Brain microvascular endothelial cell (primary cell): ENCODE data around the gene CANT1.

ENCODE experiments used
- DNase-seq: peaks from one replicate; pipeline ENCODE4 v3.0.0-alpha.2; 2020
- H3K27ac ChIP-seq: fragments of 250-450 bp; sonication (Bioruptor Pico); 2 replicates; pipeline ENCODE4 v1.5.1; 2020; ENCODE audit warnings: mild to moderate bottlenecking, moderate library complexity
- H3K27me3 ChIP-seq: fragments of 250-450 bp; sonication (Bioruptor Pico); replicated peaks from 2 replicates; pipeline ENCODE4 v1.5.1; 2020; ENCODE audit warnings: mild to moderate bottlenecking
- H3K36me3 ChIP-seq: fragments of 250-450 bp; sonication (Bioruptor Pico); replicated peaks from 2 replicates; pipeline ENCODE4 v1.5.1; 2020; ENCODE audit warnings: mild to moderate bottlenecking
- H3K4me3 ChIP-seq: 2 replicates; pipeline ENCODE4 v1.5.1; 2011; ENCODE audit warnings: low read depth, mild to moderate bottlenecking, control low read depth, low read length, moderate library complexity
- in situ Hi-C: cut with HindIII; loops from 2 replicates; pipeline ENCODE4 v1.10.0; 2017; ENCODE audit warnings: low sequenced_read_pairs, low pct_ligation_motif_present
- TF ChIP-seq, protein P1 (sequence below): IDR thresholded peaks from 2 replicates; pipeline ENCODE4 v1.5.1; 2011; ENCODE audit warnings: low read depth, mild to moderate bottlenecking, moderate library complexity, low read length, control low read depth, inconsistent platforms; ENCODE audit errors: missing control alignments

CANT1 gene

DNA sequence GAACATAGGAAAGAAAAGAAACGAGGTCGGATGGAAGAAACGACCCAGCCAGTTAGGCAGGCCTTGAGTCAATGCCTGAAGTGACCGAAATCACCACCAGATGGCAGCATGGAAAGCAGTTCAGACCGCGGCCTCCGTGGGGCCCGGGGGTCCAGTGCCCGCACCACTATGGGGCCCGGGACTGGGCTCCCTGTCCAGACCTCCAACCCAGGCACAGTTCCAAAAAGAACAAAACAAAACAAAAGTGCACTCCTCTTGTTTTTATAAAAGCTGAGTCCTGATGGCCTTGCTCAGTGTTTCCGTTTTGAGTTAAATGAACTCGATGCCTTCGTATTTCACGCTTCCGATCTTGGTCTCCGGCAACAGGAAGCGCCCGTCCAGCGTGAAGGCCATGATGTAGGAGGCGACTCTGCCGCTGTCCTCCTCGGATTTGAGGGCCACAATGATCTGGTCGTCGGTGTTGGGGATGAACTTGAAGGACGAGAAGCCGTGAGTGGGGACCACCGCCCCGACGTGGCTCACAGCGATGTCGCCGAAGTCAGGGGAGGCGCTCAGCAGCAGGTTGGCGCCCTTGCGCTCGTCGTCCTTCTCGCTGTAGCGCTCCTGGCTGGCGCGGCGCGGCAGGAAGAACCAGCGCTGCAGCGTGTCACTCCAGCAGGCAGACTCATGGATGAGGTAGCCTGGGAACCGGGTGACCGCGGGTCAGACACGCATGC is 16.2 kb downstream of the CANT1 start:
- in situ Hi-C loops, result no loop called here
- peak; percentile 32 for DNase-seq
- H3K4me3 ChIP-seq, result no peak overlapping the region
- TF ChIP-seq, protein P1, sequence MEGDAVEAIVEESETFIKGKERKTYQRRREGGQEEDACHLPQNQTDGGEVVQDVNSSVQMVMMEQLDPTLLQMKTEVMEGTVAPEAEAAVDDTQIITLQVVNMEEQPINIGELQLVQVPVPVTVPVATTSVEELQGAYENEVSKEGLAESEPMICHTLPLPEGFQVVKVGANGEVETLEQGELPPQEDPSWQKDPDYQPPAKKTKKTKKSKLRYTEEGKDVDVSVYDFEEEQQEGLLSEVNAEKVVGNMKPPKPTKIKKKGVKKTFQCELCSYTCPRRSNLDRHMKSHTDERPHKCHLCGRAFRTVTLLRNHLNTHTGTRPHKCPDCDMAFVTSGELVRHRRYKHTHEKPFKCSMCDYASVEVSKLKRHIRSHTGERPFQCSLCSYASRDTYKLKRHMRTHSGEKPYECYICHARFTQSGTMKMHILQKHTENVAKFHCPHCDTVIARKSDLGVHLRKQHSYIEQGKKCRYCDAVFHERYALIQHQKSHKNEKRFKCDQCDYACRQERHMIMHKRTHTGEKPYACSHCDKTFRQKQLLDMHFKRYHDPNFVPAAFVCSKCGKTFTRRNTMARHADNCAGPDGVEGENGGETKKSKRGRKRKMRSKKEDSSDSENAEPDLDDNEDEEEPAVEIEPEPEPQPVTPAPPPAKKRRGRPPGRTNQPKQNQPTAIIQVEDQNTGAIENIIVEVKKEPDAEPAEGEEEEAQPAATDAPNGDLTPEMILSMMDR, result peak; percentile 87
- H3K36me3 ChIP-seq, result peaks cover 56% of the 10 kb centered on the region
- no peaks in the 10 kb centered on the region for H3K27me3 ChIP-seq
- H3K27ac ChIP-seq, result no peak overlapping the region

DNA sequence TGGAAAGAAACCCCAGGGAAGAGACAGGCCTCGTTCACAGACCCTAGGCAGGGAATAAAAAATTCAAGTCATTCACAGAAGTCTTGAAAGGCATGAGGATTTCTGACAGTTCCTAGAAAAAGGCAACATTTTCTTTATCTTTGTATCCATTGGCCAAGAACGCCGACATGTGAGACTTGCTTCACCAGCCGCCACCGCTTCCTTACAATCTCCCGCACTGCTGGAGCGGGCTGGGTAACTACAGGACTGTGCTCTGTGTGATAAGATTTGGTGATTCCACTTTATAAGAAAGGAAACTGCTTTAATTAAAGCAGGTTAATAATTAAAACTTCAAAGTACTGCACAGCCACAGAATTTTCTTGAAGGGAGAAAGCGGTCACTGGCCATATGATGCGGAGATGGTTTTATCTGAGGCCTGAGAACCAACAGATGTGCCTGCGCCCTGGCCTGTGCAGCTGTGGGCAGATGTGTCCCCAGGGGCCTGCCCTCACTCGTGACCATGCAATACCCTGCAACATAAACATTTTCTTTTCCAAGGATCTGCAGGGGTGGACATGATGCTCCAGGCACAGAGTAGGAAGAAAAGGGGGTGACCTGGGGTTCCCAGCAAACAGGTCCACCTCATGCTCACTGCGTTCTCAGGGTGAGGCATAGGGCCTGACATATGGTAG is 16.9 kb downstream of the CANT1 start:
- Histone ChIP-seq H3K27ac (no peak overlapping the region), H3K4me3 (no peak overlapping the region), H3K27me3 (no peaks in the 10 kb centered on the region), H3K36me3 (peaks cover 49% of the 10 kb centered on the region)
- in situ Hi-C loops, result no loop called here
- DNase-seq, result no peak
- TF ChIP-seq, protein P1, result no peak

DNA sequence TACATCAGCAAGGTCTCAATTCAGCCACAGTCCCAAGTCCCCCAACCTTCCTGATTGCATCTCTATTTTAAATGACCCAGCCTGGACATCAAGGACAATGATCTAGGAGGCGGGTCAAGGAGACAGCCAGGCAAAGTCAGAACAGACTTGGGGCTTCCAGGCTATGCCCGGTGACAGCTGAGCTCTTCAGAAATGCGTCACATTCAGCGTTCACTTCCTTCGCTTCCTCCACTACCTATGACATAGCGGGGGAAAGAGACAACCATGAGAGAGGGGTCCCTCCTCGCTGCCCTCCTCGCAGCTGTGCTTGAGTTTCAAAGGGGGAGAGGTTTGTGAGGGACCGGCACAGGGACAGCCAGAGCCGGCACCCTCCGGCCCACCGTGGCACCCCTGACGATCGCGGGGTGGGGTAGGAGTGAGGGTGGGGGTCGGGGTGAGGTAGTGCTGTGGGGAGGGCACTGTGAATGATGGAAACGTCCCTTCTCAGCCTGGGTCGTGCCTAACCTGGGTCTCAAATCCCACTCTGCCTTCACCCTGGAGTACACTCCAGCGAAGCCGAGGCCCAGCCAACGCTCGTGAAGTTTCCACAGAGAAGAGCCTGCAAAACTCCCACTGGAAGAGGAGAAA is 17.5 kb downstream of the CANT1 start:
- Histone ChIP-seq H3K27me3 (no peaks in the 10 kb centered on the region), H3K4me3 (no peak overlapping the region), H3K27ac (no peak overlapping the region), H3K36me3 (peaks cover 44% of the 10 kb centered on the region)
- in situ Hi-C loops, result no loop called here
- TF ChIP-seq, protein P1, result no peak
- no peak for DNase-seq

DNA sequence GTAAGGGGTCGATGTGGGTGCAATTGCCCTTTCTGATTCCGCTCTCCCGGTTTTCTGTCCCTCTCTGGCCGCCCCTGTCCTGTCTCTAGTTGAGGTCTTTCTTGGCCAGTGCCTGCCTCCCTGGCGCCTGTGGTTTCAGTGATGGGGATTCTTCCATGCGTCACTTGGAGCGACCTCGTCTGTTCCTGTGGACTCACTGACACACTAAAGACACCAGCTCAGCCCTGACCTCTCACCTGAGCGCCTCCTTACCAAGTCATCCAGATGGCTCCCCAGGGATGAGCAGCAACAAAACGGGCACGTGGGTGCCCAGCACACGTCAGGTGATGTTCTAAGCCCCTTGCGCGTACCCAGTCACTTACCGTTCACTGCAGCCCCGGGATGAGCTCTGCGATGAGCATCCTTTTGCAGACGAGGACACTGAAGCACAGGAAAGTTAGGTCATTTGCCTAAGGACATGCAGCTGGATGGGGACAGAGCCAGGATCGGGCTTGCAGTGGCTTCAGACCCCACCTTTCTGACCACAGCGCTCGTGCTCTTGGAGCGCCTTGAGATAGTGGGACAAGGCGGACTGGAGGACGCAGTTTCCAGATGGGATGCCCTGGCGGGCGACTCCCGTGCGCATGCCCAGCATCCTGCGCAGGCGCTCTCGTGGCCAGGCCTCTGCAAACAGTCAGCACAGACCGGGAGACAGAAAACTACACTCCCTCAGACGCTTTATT is 18.4 kb downstream of the CANT1 start:
- in situ Hi-C loops, result no loop called here
- TF ChIP-seq, protein P1, result no peak
- DNase-seq, result no peak
- Histone ChIP-seq H3K27ac (no peak overlapping the region), H3K36me3 (peaks cover 36% of the 10 kb centered on the region), H3K27me3 (no peaks in the 10 kb centered on the region), H3K4me3 (no peak overlapping the region)

DNA sequence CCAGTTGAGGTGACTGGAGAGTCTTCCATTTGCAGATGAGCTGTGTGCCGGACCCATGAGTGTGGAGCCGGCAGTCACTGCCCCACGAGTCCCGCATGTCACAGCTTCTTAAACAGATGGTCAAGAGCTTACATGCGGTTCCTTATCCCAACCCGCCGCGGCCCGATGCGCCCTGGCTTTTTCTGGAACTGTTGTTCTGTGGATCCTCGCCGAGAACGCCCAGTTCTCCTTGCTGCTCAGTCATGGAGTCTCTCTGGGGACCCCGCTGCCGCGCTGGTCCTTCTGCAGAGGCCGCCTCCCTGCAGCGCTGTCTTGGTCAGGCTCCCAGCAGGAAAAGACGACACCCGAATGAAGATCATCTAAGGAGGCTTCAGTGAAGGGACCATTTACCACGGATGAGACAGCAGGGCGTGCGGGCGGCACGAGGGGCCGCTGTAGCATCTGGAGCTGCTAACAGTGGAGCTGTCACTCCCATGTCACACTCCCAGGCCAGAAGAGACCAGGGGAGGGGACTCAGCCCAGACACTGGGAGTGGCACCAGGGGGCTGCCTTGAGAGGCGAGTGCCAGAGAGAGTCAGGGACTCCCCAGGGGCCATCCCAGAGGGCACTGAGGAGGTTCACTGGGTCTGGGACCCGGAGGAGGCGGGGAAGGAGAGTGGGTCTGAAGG is 19.1 kb downstream of the CANT1 start:
- DNase-seq, result no peak
- no peaks in the 10 kb centered on the region for H3K27me3 ChIP-seq
- no peak overlapping the region for H3K4me3 ChIP-seq
- H3K27ac ChIP-seq, result no peak overlapping the region
- in situ Hi-C loops, result no loop called here
- TF ChIP-seq, protein P1, result no peak
- H3K36me3 ChIP-seq, result peaks cover 31% of the 10 kb centered on the region
